Measurements from ENCODE around the gene IZUMO4.

DNA sequence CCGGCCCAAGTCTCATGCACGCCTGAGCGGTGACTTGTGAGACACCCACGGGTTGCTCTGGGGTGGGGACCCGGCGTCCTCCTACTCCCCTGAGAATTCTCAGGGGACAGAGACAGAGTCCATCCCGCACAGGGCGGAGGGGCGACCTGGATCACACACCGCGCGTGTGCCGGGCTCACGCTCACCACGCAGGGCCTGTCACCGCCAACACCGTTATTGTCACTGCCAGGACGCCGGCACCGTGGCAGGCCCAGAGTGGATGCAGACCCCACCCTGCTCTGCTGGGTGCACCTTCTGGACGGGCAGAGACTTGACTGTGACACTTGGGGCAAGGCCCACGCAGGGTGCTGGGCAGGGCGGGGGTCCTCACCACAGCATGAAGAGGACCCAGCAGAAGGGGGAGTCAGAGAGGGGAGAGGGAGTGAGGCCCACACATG is 16.8 kb upstream of the IZUMO4 start:
- TF ChIP-seq, protein P1, sequence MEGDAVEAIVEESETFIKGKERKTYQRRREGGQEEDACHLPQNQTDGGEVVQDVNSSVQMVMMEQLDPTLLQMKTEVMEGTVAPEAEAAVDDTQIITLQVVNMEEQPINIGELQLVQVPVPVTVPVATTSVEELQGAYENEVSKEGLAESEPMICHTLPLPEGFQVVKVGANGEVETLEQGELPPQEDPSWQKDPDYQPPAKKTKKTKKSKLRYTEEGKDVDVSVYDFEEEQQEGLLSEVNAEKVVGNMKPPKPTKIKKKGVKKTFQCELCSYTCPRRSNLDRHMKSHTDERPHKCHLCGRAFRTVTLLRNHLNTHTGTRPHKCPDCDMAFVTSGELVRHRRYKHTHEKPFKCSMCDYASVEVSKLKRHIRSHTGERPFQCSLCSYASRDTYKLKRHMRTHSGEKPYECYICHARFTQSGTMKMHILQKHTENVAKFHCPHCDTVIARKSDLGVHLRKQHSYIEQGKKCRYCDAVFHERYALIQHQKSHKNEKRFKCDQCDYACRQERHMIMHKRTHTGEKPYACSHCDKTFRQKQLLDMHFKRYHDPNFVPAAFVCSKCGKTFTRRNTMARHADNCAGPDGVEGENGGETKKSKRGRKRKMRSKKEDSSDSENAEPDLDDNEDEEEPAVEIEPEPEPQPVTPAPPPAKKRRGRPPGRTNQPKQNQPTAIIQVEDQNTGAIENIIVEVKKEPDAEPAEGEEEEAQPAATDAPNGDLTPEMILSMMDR (IDR thresholded peaks at IDR 0.05 in 4 of 5, conservative IDR thresholded peaks at IDR 0.05 in 1 of 5), result no peak
- TF ChIP-seq POLR2A (IDR thresholded peaks at IDR 0.05), result no peak

All from gastrocnemius medialis (tissue), 4 donors.